Measurements from ENCODE around the gene GPC6. TPM values are rescaled to one million over a fixed set of nuclear protein-coding genes. Genes with fewer than 3 reads are reported as not detected.

The GPC6 gene
- total and polyA plus RNA-seq, 9 of the 15 experiments (the other 6 are each of a cell fraction or from before 2014, with no cell fraction given), result under 0.01 to 0.20 (median 0.01) TPM; not detected in 4

DNA sequence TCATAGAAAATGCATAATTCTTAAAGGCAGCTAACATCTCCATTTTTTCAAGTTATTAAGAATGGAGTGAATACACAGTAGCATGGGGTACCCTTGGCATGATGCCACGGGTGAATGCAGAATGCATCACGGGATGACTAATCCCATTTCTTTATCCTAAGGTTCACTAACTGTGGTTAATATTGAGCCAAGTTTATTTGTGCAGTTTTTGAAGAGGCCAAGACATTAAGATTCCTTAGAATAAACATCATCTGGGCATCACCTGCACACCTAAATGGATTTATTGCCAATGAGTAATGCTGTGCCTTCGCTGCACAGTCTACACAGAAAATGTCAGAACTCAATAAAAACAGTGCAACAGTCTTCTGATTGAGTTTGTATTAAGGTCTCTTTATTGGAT is 333.1 kb downstream of the GPC6 start:
- CTCF ChIA-PET (ENCODE audit: low intra/inter-chr PET ratio), result no interaction called here
- in situ Hi-C loops (cut with MboI), result no loop called here

DNA sequence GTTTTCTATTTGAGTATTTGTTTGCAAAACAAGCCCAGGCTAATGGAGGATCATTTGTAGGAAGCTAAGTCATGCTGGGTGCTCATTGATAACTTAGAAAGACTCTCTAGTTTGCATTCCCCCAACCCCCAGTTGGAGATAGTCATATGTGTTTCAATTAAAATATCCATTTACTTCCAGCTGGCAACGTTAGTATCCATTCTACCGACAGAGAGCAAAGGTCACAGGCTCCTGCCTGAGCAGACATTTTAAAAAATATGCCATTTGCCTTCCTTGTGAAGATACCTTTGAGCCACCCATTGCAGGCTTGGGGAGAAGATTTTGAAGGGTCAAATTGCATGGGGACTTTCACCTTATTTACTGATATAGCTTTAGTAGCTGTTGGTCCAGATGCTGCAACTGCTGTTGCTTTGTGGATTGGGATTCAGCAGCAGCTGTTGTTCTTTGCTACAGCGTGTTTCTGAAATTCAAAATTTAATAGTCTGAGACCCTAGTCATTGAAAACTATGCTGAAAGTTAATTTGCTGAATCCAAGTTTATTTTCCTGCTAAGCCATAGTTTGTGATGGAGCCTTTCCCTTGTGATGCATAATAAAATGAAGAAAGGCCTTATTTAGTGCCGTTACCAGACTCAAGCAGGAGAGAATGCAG is 335.1 kb downstream of the GPC6 start:
- intact Hi-C loops (cut with micrococcal nuclease), result no loop called here
- FAIRE-seq (no peak), ATAC-seq (no peak), DNase-seq (ENCODE audit: extremely low read depth in 1 of 4, low spot score in 3 of 4) (no peak)
- no peaks in the 10 kb centered on the region for H3K36me3 ChIP-seq (ENCODE audit: control insufficient read depth, insufficient read depth, low read length)
- ChIA-PET CTCF (ENCODE audit: low intra/inter-chr PET ratio) (no interaction called here), POLR2A (no interaction called here)
- H3K4me3 ChIP-seq, result no peak overlapping the region
- no peak for TF ChIP-seq ZNF324 (CRISPR knock-in tag; IDR thresholded peaks at IDR 0.05)
- no peak for TF ChIP-seq TCFL5 (CRISPR knock-in tag; conservative IDR thresholded peaks at IDR 0.05)
- TF ChIP-seq ZNF311 (CRISPR knock-in tag; IDR thresholded peaks at IDR 0.05), result no peak
- TF ChIP-seq ZNF584 (CRISPR knock-in tag; IDR thresholded peaks at IDR 0.05; ENCODE audit: low read depth), result no peak
- TF ChIP-seq ZNF347 (CRISPR knock-in tag; IDR thresholded peaks at IDR 0.05; ENCODE audit: low read depth), result no peak
- no peak for TF ChIP-seq SOX6 (IDR thresholded peaks at IDR 0.05)
- TF ChIP-seq HDAC8 (tag; IDR thresholded peaks at IDR 0.05), result no peak
- TF ChIP-seq TAF7 (tag; IDR thresholded peaks at IDR 0.05), result no peak
- TF ChIP-seq HSF4 (CRISPR knock-in tag; IDR thresholded peaks at IDR 0.05; ENCODE audit: borderline replicate concordance), result no peak
- no peak for TF ChIP-seq ZNF316 (IDR thresholded peaks at IDR 0.05)
- no peak for TF ChIP-seq HDAC2 (IDR thresholded peaks at IDR 0.05)
- H3K27me3 ChIP-seq (ENCODE audit: control insufficient read depth in 2 of 2, insufficient read depth in 2 of 2, low read length in 2 of 2), result no peaks in the 10 kb centered on the region
- in situ Hi-C loops (cut with MboI), result no loop called here
- 0% methylated on average over 3 of the region's 4 CpGs for WGBS (ENCODE audit: insufficient coverage, low coverage, missing lambda C conversion rate)
- no peak overlapping the region for H2AFZ ChIP-seq (ENCODE audit: low read depth, low read length)
- no peaks in the 10 kb centered on the region for H4K20me1 ChIP-seq (replicated peaks; ENCODE audit: control insufficient read depth, insufficient read depth, low read length)
- no peak overlapping the region for H3K4me2 ChIP-seq (ENCODE audit: insufficient read depth, low read length)
- no peaks in the 10 kb centered on the region for H3K79me2 ChIP-seq (ENCODE audit: control insufficient read depth, insufficient read depth, low read length)
- H3K9ac ChIP-seq (ENCODE audit: insufficient read depth in 1 of 2, low read depth in 2 of 2, low read length in 2 of 2), result no peak overlapping the region
- no peaks in the 10 kb centered on the region for H3K9me1 ChIP-seq (ENCODE audit: control insufficient read depth, insufficient read depth, low read length)
- H3K27ac ChIP-seq (ENCODE audit: extremely low read depth, low read depth, low read length), result no peak overlapping the region
- H3K4me1 ChIP-seq (replicated peaks in 1 of 2; ENCODE audit: control insufficient read depth in 2 of 2, insufficient read depth in 2 of 2, low read length in 2 of 2), result no peaks in the 10 kb centered on the region
- no TSS peak for BruUV-seq (replicated peaks)
- H3K9me3 ChIP-seq (replicated peaks; ENCODE audit: control insufficient read depth, insufficient read depth, low read depth, low read length), result no peaks in the 10 kb centered on the region

More for the DNA sequence above, 333.1 kb downstream of the GPC6 start:
- BruUV-seq (replicated peaks), result no TSS peak
- H3K4me2 ChIP-seq (ENCODE audit: insufficient read depth, low read length), result no peak overlapping the region
- TF ChIP-seq NFIX (CRISPR knock-in tag; IDR thresholded peaks at IDR 0.05; ENCODE audit: low read depth) (no peak), KLF13 (tag; IDR thresholded peaks at IDR 0.05; ENCODE audit: borderline replicate concordance, low read depth) (no peak), MAFG (tag; conservative IDR thresholded peaks at IDR 0.05) (no peak), TFAM (CRISPR knock-in tag; conservative IDR thresholded peaks at IDR 0.05) (no peak), NCOA4 (IDR thresholded peaks at IDR 0.05; ENCODE audit: partially characterized antibody) (no peak), CEBPG (CRISPR knock-in tag; IDR thresholded peaks at IDR 0.05) (no peak), CEBPG (tag; conservative IDR thresholded peaks at IDR 0.05 in 1 of 2, IDR thresholded peaks at IDR 0.05 in 1 of 2) (no peak)
- TF ChIP-seq, protein P1, sequence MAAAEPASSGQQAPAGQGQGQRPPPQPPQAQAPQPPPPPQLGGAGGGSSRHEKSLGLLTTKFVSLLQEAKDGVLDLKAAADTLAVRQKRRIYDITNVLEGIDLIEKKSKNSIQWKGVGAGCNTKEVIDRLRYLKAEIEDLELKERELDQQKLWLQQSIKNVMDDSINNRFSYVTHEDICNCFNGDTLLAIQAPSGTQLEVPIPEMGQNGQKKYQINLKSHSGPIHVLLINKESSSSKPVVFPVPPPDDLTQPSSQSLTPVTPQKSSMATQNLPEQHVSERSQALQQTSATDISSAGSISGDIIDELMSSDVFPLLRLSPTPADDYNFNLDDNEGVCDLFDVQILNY (CRISPR knock-in tag; IDR thresholded peaks at IDR 0.05), result no peak
- no peak overlapping the region for H2AFZ ChIP-seq (ENCODE audit: low read depth, low read length)
- no peak overlapping the region for H3K27ac ChIP-seq (ENCODE audit: extremely low read depth, low read depth, low read length)
- no peaks in the 10 kb centered on the region for H3K9me1 ChIP-seq (ENCODE audit: control insufficient read depth, insufficient read depth, low read length)
- POLR2A ChIA-PET, result no interaction called here
- no peaks in the 10 kb centered on the region for H3K27me3 ChIP-seq (ENCODE audit: control insufficient read depth in 2 of 2, insufficient read depth in 2 of 2, low read length in 2 of 2)
- no peaks in the 10 kb centered on the region for H3K9me3 ChIP-seq (replicated peaks; ENCODE audit: control insufficient read depth, insufficient read depth, low read depth, low read length)
- ATAC-seq, result no peak
- no peak for FAIRE-seq
- intact Hi-C loops (cut with micrococcal nuclease), result no loop called here
- H3K4me3 ChIP-seq, result no peak overlapping the region
- no peak overlapping the region for H3K9ac ChIP-seq (ENCODE audit: insufficient read depth in 1 of 2, low read depth in 2 of 2, low read length in 2 of 2)
- H4K20me1 ChIP-seq (replicated peaks; ENCODE audit: control insufficient read depth, insufficient read depth, low read length), result no peaks in the 10 kb centered on the region
- no peaks in the 10 kb centered on the region for H3K79me2 ChIP-seq (ENCODE audit: control insufficient read depth, insufficient read depth, low read length)
- no peak for DNase-seq (ENCODE audit: extremely low read depth in 1 of 4, low spot score in 3 of 4)
- no peaks in the 10 kb centered on the region for H3K4me1 ChIP-seq (replicated peaks in 1 of 2; ENCODE audit: control insufficient read depth in 2 of 2, insufficient read depth in 2 of 2, low read length in 2 of 2)
- no peaks in the 10 kb centered on the region for H3K36me3 ChIP-seq (ENCODE audit: control insufficient read depth, insufficient read depth, low read length)
- 0% methylated on average over 3 of the region's 3 CpGs for WGBS (ENCODE audit: insufficient coverage, low coverage, missing lambda C conversion rate)
